Thyroid gland (tissue), 4 donors: Measurements from ENCODE around the gene GPD1L. TPM values are rescaled to one million over a fixed set of nuclear protein-coding genes. Genes with fewer than 3 reads are reported as not detected.

Source experiments
- DNase-seq, 2 donors: peaks; one replicate each; pipeline ENCODE4 v3.0.0-alpha.2; 2019
- H3K27ac ChIP-seq, 3 donors: fragments of 200-600 bp; sonication (generic); 1 replicate in 2 of 3; 2 replicates in 1 of 3; pipeline ENCODE4 v1.5.1; 2016 to 2019; ENCODE audit warnings: mild to moderate bottlenecking in 1 of 3, moderate library complexity in 1 of 3
- H3K27me3 ChIP-seq: fragments of 200-600 bp; sonication (generic); one replicate; pipeline ENCODE4 v1.5.1; 2019
- H3K36me3 ChIP-seq, 2 donors: fragments of 200-600 bp; sonication (generic); one replicate each; pipeline ENCODE4 v1.5.1; 2016 to 2019
- H3K4me1 ChIP-seq, 2 donors: fragments of 200-600 bp; sonication (generic); one replicate each; pipeline ENCODE4 v1.5.1; 2017 to 2019
- H3K4me3 ChIP-seq, 3 donors: fragments of 200-600 bp; sonication (generic); replicated peaks in 1 of 3; 1 replicate in 2 of 3; 2 replicates in 1 of 3; pipeline ENCODE4 v1.5.1; 2016; ENCODE audit warnings: mild to moderate bottlenecking in 1 of 3
- H3K9me3 ChIP-seq: fragments of 200-600 bp; sonication (generic); one replicate; pipeline ENCODE4 v1.5.1; 2017
- CTCF ChIP-seq, 6 experiments: fragments of 200-600 bp in 3 of 6; fragments of 450-650 bp in 3 of 6; sonication (generic) in 3 of 6; IDR thresholded peaks; one replicate each; pipeline ENCODE4 v1.5.1; 2016 to 2019; ENCODE audit warnings: antibody characterized with exemption in 6 of 6, mild to moderate bottlenecking in 2 of 6, inconsistent platforms in 1 of 6, moderate library complexity in 1 of 6
- POLR2A ChIP-seq, 2 donors: fragments of 450-650 bp; IDR thresholded peaks; one replicate each; pipeline ENCODE4 v1.6.1; 2017; ENCODE audit warnings: antibody characterized with exemption in 2 of 2, mild to moderate bottlenecking in 2 of 2, moderate library complexity in 1 of 2
- WGBS, 2 donors: methylation state at CpG; one replicate each; pipeline ENCODE4 v1.1.5; 2017; 5-methylcytosine and 5-hydroxymethylcytosine counted together
- intact Hi-C: fragments of 100-400 bp; cut with DNase I; formaldehyde crosslinking; loops from one replicate; pipeline ENCODE4 v1.15.1; 2023
- total RNA-seq, 4 donors: library from RNA; depleted of rRNA; stranded (reverse); fragments of >200 nt; gene quantifications; one replicate each; pipeline ENCODE4 v1.2.3, GENCODE V29; 2016

Gene GPD1L
- total RNA-seq, 4 donors from 2014 or later, result 66.4 to 137 (median 104) TPM

- H3K27me3 ChIP-seq, result no peaks in the 10 kb centered on the region
- no peaks in the 10 kb centered on the region for H3K4me1 ChIP-seq
- no peaks in the 10 kb centered on the region for H3K9me3 ChIP-seq
- no peak overlapping the region for H3K27ac ChIP-seq
- TF ChIP-seq CTCF (IDR thresholded peaks at IDR 0.05) (no peak), POLR2A (IDR thresholded peaks at IDR 0.05) (no peak)
- no peak for DNase-seq
- no peaks in the 10 kb centered on the region for H3K36me3 ChIP-seq
- intact Hi-C loops, result no loop called here
- WGBS, 2 donors, result 96 to 97% methylated on average over 2 of the region's 2 CpGs
- H3K4me3 ChIP-seq, result no peak overlapping the region
These were observed 110.9 kb downstream of the GPD1L start for GRCh38 chr3:32217339-32217738.

Other genes starting within 250 kb of the GPD1L start
- gene OSBPL10, start 125.4 kb upstream of the GPD1L start, total RNA-seq, result 10 to 100 TPM; 18.6 to 33.6 (median 28.8) TPM
- 1 to 10 TPM in 3 of 4 donors, under 1 TPM in 1; 0.67 to 1.6 (median 1.4) TPM for gene ZNF860, start 124.9 kb upstream of the GPD1L start, total RNA-seq
- 10 to 100 TPM in 2 of 4 donors, 1 to 10 TPM in 2; 6.6 to 17.3 (median 11.0) TPM for gene CMTM8, start 132.1 kb downstream of the GPD1L start, total RNA-seq